Esophagus muscularis mucosa (tissue), 4 donors: Measurements from ENCODE around the gene PRKCE. TPM values are rescaled to one million over a fixed set of nuclear protein-coding genes. Genes with fewer than 3 reads are reported as not detected.

Source experiments
- DNase-seq: peaks from one replicate; pipeline ENCODE4 v3.0.0-alpha.2; 2017; ENCODE audit errors: extremely low spot score
- H3K27ac ChIP-seq, 4 donors: fragments of 200-600 bp; sonication (generic); replicated peaks in 1 of 4; 1 replicate in 3 of 4; 2 replicates in 1 of 4; pipeline ENCODE4 v1.5.1; 2016 to 2019; ENCODE audit warnings: mild to moderate bottlenecking in 1 of 4
- H3K27me3 ChIP-seq, 4 donors: fragments of 200-600 bp; sonication (generic); one replicate each; pipeline versions ENCODE4 v1.5.1 to v1.6.0; 2016 to 2019
- H3K36me3 ChIP-seq, 4 donors: fragments of 200-600 bp; sonication (generic); one replicate each; pipeline ENCODE4 v1.5.1; 2016 to 2019
- H3K4me1 ChIP-seq, 4 donors: fragments of 200-600 bp; sonication (generic); one replicate each; pipeline ENCODE4 v1.5.1; 2016 to 2019
- H3K4me3 ChIP-seq, 4 donors: fragments of 200-600 bp; sonication (generic); 1 replicate in 2 of 4; 2 replicates in 2 of 4; pipeline ENCODE4 v1.5.1; 2016 to 2019; ENCODE audit warnings: mild to moderate bottlenecking in 4 of 4, moderate library complexity in 1 of 4
- H3K9me3 ChIP-seq, 4 donors: fragments of 200-600 bp; sonication (generic); 1 replicate in 3 of 4; 2 replicates in 1 of 4; pipeline ENCODE4 v1.5.1; 2016 to 2019
- EP300 ChIP-seq: sonication (generic); formaldehyde crosslinking; IDR thresholded peaks from one replicate; pipeline ENCODE4 v1.6.1; 2017; ENCODE audit warnings: antibody characterized with exemption
- POLR2A ChIP-seq: fragments of 450-650 bp; IDR thresholded peaks from one replicate; pipeline ENCODE4 v1.6.1; 2017; ENCODE audit warnings: antibody characterized with exemption, moderate library complexity, mild to moderate bottlenecking, low read depth
- POLR2AphosphoS5 ChIP-seq, 2 donors: sonication (generic); formaldehyde crosslinking; IDR thresholded peaks; one replicate each; pipeline ENCODE4 v1.6.1; 2017; ENCODE audit warnings: antibody characterized with exemption in 2 of 2
- WGBS: methylation state at CpG from one replicate; pipeline ENCODE4 v1.1.5; 2018; 5-methylcytosine and 5-hydroxymethylcytosine counted together
- intact Hi-C: fragments of 100-400 bp; cut with DNase I; formaldehyde crosslinking; loops from one replicate; pipeline ENCODE4 v1.15.1; 2023
- total RNA-seq, 4 donors: library from RNA; depleted of rRNA; stranded (reverse); fragments of >200 nt; gene quantifications; one replicate each; pipeline versions ENCODE4 v1.1.0 to v1.2.1, GENCODE V29; 2016
- TF ChIP-seq, protein P1 (sequence below), 3 experiments: fragments of 200-600 bp in 2 of 3; fragments of 450-650 bp in 1 of 3; sonication (generic) in 2 of 3; IDR thresholded peaks; one replicate each; pipeline ENCODE4 v1.5.1; 2017 to 2019; ENCODE audit warnings: antibody characterized with exemption in 3 of 3, mild to moderate bottlenecking in 2 of 3, moderate library complexity in 1 of 3

PRKCE gene
- total RNA-seq, 4 donors from 2014 or later, result 11.6 to 21.1 (median 13.0) TPM

DNA sequence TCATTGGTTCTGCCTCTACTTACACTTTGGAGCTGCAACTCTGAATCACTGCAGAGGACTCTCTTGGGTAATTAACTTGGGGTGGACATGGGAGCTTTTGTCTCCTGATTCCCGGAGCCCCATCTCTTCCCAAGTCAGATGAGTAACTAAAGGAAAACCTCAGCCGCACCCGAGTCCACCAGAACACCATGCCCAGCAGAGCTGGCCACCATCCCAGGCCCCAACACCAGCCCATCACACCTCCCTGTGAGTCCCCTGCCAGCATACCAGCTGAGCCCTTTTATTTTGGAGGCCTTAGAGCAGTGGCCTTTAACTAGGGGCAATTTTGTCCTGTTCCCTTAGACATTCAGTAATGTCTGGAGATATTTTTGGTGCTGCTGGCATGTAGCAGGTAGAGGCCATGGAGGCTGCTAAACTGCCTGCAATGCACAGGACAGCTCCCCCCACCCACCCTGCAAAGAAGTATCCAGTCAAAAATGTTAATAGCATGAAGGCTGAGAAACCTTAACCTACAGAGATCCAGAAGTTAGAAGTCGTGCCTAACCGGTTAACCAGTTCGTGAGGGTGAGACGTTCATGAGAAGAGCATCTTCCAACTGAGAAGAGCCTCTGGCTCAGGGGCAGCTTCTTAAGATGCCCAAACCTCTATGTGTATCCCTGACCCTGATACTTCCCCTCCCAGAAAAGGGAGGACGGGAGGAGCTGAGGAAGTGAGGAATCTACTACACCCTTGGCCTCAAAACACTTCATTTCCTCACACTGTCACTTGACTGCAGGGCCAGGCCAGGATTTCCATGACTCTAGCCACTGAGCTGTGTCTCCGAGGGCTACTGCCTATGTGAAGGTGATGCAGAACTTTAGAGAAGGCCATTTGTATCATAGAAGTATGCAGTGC is 505.8 kb downstream of the PRKCE start:
- H3K4me1 ChIP-seq, result peaks cover 21 to 32% (median 27%) of the 10 kb centered on the region in 4 donors
- intact Hi-C loops, result no loop called here
- H3K36me3 ChIP-seq, result peaks cover 0 to 38% (median 11%) of the 10 kb centered on the region in 4 donors
- WGBS, result 76% methylated on average over 9 of the region's 9 CpGs
- no peaks in the 10 kb centered on the region for H3K27me3 ChIP-seq
- no peak overlapping the region for H3K4me3 ChIP-seq
- TF ChIP-seq POLR2A (no peak), EP300 (no peak), POLR2AphosphoS5 (IDR thresholded peaks at IDR 0.05) (no peak)
- TF ChIP-seq, protein P1, sequence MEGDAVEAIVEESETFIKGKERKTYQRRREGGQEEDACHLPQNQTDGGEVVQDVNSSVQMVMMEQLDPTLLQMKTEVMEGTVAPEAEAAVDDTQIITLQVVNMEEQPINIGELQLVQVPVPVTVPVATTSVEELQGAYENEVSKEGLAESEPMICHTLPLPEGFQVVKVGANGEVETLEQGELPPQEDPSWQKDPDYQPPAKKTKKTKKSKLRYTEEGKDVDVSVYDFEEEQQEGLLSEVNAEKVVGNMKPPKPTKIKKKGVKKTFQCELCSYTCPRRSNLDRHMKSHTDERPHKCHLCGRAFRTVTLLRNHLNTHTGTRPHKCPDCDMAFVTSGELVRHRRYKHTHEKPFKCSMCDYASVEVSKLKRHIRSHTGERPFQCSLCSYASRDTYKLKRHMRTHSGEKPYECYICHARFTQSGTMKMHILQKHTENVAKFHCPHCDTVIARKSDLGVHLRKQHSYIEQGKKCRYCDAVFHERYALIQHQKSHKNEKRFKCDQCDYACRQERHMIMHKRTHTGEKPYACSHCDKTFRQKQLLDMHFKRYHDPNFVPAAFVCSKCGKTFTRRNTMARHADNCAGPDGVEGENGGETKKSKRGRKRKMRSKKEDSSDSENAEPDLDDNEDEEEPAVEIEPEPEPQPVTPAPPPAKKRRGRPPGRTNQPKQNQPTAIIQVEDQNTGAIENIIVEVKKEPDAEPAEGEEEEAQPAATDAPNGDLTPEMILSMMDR (IDR thresholded peaks at IDR 0.05), result no peak
- no peak for DNase-seq
- no peaks in the 10 kb centered on the region for H3K9me3 ChIP-seq
- no peak overlapping the region for H3K27ac ChIP-seq

DNA sequence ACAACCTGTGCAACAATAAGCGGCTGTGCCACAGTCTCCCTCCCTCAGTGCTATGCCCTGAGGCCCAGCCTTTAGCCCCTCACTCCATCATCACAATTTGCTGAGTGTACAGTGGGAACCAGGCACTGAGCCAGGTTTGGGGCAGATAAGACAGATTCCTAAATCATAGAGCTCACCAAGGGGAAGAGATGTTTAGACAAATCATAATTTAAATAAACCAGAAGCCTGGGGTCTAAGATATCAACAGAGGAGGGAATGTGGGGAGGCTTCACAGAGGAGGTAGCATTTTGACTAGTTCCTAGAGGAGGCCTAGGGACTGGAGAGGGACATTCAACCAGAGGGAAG is 506.5 kb downstream of the PRKCE start:
- TF ChIP-seq, protein P1 (IDR thresholded peaks at IDR 0.05), result no peak
- TF ChIP-seq POLR2AphosphoS5 (IDR thresholded peaks at IDR 0.05), result no peak
- no peak for TF ChIP-seq POLR2A
- TF ChIP-seq EP300, result no peak
- Histone ChIP-seq H3K36me3 (peaks cover 0 to 32% (median 11%) of the 10 kb centered on the region in 4 donors), H3K4me1 (peaks cover 27 to 38% (median 33%) of the 10 kb centered on the region in 4 donors), H3K4me3 (no peak overlapping the region), H3K9me3 (no peaks in the 10 kb centered on the region), H3K27me3 (no peaks in the 10 kb centered on the region), H3K27ac (no peak overlapping the region)
- intact Hi-C loops, result no loop called here
- 78% methylated on average over 1 of the region's 1 CpG for WGBS
- no peak for DNase-seq

DNA sequence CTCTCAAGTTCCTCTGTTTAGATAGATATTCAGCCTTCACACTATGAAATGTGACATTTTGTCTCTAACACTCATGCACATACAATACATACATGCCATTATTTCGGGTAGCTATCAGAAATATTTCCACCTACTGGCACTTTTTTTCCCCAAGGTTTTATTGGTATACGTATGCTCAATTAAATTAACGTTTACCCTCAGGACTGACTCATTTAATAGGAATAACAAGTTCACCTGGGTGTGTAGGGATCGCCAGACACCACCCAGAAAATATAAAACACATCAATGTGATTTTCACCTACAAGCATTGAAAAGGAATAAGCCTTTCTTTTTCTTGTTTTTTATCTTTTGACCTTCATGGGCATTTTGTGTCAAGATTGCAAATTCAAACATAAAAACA is 507.2 kb downstream of the PRKCE start:
- Histone ChIP-seq H3K27ac (no peak overlapping the region), H3K4me1 (peaks cover 29 to 44% (median 36%) of the 10 kb centered on the region in 4 donors), H3K36me3 (peaks cover 0 to 27% (median 11%) of the 10 kb centered on the region in 4 donors), H3K4me3 (no peak overlapping the region), H3K9me3 (no peaks in the 10 kb centered on the region), H3K27me3 (no peaks in the 10 kb centered on the region)
- TF ChIP-seq, protein P1 (IDR thresholded peaks at IDR 0.05), result no peak
- TF ChIP-seq POLR2A, result no peak
- no peak for TF ChIP-seq EP300
- TF ChIP-seq POLR2AphosphoS5 (IDR thresholded peaks at IDR 0.05), result no peak
- intact Hi-C loops, result no loop called here
- DNase-seq, result no peak
- 94% methylated on average over 4 of the region's 4 CpGs for WGBS

DNA sequence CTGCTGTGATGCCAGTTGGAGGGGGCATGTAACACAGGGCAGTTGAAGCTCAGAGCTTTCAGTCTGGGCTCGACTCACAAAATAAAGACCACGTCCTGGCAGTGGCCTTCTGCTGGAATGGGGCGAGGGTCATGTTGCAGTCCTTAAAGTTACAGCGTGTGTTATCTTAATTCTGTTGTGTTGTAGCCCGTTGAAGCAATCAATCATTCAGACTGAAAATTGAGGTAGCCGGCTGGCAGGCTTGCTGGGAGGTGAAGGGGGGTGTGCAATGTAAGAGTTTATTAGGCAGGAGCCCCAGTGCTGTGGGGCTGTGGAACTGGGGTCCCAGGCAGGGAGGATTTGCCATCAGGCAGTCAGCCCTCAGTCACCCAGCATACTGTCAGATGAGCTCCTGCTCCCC is 508.9 kb downstream of the PRKCE start:
- intact Hi-C loops, result loop anchor here (5.0 kb wide), 1 partner anchor 63 kb away; no protein-coding TSS in a partner anchor
- Histone ChIP-seq H3K27me3 (no peaks in the 10 kb centered on the region), H3K4me1 (peaks cover 46 to 61% (median 51%) of the 10 kb centered on the region in 4 donors), H3K36me3 (peaks cover 0 to 22% (median 11%) of the 10 kb centered on the region in 4 donors), H3K4me3 (no peak overlapping the region), H3K9me3 (no peaks in the 10 kb centered on the region), H3K27ac (no peak overlapping the region)
- WGBS, result 70% methylated on average over 6 of the region's 6 CpGs
- DNase-seq, result no peak
- no peak for TF ChIP-seq POLR2A

DNA sequence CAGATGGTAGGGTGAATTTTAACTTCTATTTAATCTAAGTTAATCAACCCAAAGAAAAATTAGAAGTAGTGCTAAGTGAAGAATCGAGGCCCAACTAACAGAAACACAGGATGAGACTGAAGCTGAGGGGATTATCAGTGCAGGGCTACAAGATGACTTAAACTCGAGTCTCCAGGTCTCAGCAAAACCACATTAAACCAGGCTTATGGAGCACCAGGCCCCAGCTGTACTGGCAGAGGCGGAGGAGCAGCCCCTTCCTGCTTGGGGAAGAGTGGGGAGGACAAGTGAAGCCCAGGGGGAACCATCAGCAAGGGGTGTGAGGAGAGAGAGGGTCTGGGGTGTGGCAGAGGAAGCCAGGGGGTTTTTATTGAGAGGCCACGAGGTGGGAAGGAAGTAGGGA is 509.8 kb downstream of the PRKCE start:
- Histone ChIP-seq H3K36me3 (peaks cover 0 to 22% (median 11%) of the 10 kb centered on the region in 4 donors), H3K9me3 (no peaks in the 10 kb centered on the region), H3K4me1 (peaks cover 49 to 67% (median 55%) of the 10 kb centered on the region in 4 donors), H3K4me3 (no peak overlapping the region), H3K27ac (peak overlapping the region in 1 of 4 donors; percentile 43), H3K27me3 (no peaks in the 10 kb centered on the region)
- TF ChIP-seq POLR2A (no peak), EP300 (no peak), POLR2AphosphoS5 (IDR thresholded peaks at IDR 0.05) (no peak)
- TF ChIP-seq, protein P1 (IDR thresholded peaks at IDR 0.05), result no peak
- intact Hi-C loops, result loop anchor here (5.0 kb wide), 1 partner anchor 64 kb away; no protein-coding TSS in a partner anchor
- WGBS, result 72% methylated on average over 4 of the region's 4 CpGs
- DNase-seq, result no peak
